Measurements from ENCODE around the gene ZNF45.

The ZNF45 gene

DNA sequence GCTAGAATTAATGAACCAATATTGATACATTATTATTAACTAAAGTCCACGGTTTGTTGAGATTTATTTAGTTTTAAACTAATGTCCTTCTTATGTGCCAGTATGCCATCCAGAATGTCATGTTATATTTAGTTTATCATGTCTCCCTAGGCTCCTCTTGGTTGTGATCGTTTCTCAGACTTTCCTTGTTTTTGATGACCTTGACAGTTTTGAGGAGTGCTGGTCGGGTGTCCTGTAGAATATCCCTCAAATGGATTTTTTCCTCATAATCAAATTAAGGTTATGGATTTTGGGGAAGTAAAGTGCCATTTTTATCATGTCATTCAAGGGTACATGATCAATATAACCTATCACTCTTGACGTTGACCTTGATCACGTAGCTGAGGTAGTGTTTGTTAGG lies 6.1 kb upstream of the ZNF45 start:
- no peak overlapping the region for H3K4me3 ChIP-seq (ENCODE audit: low read depth, low read length)
- H3K9me3 ChIP-seq (ENCODE audit: severe bottlenecking): peaks cover 3% of the 10 kb centered on the region
- no peaks in the 10 kb centered on the region for H3K36me3 ChIP-seq
- TF ChIP-seq, protein P1, sequence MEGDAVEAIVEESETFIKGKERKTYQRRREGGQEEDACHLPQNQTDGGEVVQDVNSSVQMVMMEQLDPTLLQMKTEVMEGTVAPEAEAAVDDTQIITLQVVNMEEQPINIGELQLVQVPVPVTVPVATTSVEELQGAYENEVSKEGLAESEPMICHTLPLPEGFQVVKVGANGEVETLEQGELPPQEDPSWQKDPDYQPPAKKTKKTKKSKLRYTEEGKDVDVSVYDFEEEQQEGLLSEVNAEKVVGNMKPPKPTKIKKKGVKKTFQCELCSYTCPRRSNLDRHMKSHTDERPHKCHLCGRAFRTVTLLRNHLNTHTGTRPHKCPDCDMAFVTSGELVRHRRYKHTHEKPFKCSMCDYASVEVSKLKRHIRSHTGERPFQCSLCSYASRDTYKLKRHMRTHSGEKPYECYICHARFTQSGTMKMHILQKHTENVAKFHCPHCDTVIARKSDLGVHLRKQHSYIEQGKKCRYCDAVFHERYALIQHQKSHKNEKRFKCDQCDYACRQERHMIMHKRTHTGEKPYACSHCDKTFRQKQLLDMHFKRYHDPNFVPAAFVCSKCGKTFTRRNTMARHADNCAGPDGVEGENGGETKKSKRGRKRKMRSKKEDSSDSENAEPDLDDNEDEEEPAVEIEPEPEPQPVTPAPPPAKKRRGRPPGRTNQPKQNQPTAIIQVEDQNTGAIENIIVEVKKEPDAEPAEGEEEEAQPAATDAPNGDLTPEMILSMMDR (IDR thresholded peaks at IDR 0.05; ENCODE audit: low read depth, low read length): no peak
- H3K27me3 ChIP-seq (ENCODE audit: insufficient read depth, low read depth, severe bottlenecking): no peaks in the 10 kb centered on the region
- no peak overlapping the region for H3K27ac ChIP-seq
- no peak for DNase-seq

DNA sequence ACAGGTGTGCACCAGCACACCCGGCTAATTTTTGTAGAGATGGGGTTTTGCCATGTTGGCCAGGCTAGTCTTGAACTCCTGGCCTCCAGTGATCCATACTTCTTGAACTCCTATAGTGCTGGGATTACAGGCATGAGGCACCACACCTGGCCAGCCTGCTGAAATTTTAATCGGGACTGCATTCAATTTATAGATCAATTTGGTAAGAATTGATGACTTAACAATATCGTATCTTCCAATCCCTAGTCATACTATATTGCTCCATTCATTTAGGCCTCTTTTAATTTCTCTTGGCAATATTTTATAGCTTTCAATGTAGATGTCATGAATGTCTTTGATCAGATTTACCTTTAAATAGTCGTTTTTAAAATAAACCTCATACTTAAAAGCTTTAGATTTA lies 5.6 kb upstream of the ZNF45 start:
- Histone ChIP-seq H3K4me3 (ENCODE audit: low read depth, low read length) (no peak overlapping the region), H3K36me3 (no peaks in the 10 kb centered on the region), H3K27me3 (ENCODE audit: insufficient read depth, low read depth, severe bottlenecking) (no peaks in the 10 kb centered on the region), H3K27ac (no peak overlapping the region), H3K9me3 (ENCODE audit: severe bottlenecking) (peaks cover 3% of the 10 kb centered on the region)
- DNase-seq: no peak
- TF ChIP-seq, protein P1 (IDR thresholded peaks at IDR 0.05; ENCODE audit: low read depth, low read length): no peak

DNA sequence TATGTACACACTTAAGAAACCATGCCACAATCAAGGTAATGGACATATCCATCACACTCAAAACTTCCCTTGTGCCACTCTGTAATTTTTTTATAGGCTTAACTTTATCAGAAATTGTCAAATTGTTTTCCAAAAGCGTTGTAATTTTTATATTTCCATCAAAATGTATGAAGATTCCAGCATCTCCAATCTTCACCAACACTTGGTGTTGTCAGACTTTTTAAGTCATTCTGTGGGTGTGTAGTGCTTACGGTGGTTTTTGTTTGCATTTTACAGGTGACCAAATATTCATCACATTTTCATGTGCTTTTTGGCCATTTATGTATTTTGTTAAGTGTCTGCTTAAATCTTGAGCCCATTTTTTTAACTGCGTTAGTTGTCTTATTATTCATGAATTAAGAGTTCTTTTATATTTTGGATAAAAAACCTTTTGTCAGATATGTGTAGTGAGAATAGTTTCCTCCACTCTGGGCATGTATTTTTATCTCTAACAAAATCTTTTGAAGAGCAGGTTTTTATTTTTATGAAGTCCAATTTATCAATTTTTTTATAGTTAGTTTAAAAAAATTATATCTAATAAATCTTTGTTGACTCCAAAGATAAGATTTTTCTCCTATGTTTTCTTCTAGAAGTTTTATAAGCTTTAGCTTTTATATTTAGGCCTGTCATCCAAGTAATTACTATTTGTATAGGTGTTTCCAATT lies 4.6 kb upstream of the ZNF45 start:
- no peak overlapping the region for H3K4me3 ChIP-seq (ENCODE audit: low read depth, low read length)
- H3K36me3 ChIP-seq: no peaks in the 10 kb centered on the region
- DNase-seq: no peak
- TF ChIP-seq, protein P1 (IDR thresholded peaks at IDR 0.05; ENCODE audit: low read depth, low read length): no peak
- peaks cover 3% of the 10 kb centered on the region for H3K9me3 ChIP-seq (ENCODE audit: severe bottlenecking)
- no peaks in the 10 kb centered on the region for H3K27me3 ChIP-seq (ENCODE audit: insufficient read depth, low read depth, severe bottlenecking)
- no peak overlapping the region for H3K27ac ChIP-seq

DNA sequence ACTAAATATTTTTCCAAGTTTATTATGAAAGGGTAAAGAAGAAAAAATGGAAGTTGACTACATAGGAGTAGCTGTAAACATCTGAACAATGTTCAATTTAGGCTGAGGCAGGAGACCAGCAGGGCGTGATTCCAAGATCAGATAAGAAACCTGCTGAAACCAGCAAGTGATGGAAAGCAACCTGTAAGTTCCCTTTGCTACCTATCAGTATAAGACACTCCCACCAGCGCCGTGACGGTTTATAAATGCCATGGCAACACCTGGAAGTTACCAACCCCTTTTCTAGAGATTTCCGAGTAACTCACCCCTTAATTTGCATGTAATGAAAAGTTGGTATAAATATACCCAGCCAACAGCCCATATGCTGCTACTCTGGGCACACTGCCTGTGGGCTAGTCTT lies 1.1 kb upstream of the ZNF45 start:
- Histone ChIP-seq H3K27me3 (ENCODE audit: insufficient read depth, low read depth, severe bottlenecking) (no peaks in the 10 kb centered on the region), H3K36me3 (peaks cover 22% of the 10 kb centered on the region), H3K27ac (no peak overlapping the region), H3K9me3 (ENCODE audit: severe bottlenecking) (peaks cover 3% of the 10 kb centered on the region), H3K4me3 (ENCODE audit: low read depth, low read length) (no peak overlapping the region)
- no peak for DNase-seq
- TF ChIP-seq, protein P1 (IDR thresholded peaks at IDR 0.05; ENCODE audit: low read depth, low read length): no peak

DNA sequence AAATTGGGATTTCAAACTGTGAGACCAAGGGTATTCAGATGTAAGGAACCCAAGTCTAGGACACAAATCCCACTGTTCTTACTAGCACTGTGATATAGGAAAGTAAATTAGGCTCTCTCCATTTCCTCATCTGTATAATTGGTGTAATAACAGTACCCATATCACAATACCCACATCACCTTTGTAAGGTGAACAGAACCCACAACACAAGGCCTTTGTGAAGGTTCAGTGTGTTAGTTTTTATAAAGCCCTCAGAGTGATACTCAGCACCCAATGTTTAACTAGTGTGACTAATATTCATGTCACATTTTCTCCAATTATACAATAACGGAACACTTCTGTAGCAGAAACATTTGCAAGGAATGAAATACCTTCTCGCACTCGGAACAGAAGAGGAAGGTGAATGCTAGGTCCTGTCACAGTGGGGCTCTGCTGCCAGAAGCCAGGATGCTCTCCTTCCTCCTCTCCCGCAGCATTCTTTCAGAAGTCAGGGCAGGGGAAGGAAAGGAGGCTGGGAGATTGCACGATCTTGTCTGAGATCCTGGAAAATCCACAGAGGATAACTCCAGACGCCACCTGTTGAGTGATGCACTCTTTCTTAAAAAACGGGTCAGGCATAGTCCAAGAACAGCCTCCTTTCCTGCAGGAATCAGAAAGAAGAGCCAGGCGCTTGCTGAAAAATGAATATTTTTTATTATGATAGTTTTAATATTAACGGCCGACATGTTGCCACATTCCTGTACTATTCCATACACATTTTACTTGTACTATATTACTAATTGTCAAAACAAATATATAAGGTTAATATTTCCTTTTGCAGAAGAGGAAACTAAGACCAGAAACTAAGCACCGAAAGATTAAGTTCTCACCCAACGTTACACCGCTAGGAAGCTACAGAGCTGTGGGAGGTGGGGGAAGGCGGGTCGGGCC lies 762 bp downstream of the ZNF45 start:
- Histone ChIP-seq H3K4me3 (ENCODE audit: low read depth, low read length) (peak overlapping the region; percentile 90), H3K9me3 (ENCODE audit: severe bottlenecking) (no peaks in the 10 kb centered on the region), H3K27me3 (ENCODE audit: insufficient read depth, low read depth, severe bottlenecking) (no peaks in the 10 kb centered on the region), H3K36me3 (peaks cover 40% of the 10 kb centered on the region), H3K27ac (peak overlapping the region; percentile 90)
- DNase-seq: no peak
- TF ChIP-seq, protein P1 (IDR thresholded peaks at IDR 0.05; ENCODE audit: low read depth, low read length): 0 out of 2 replicates have a peak, but pooled peaks have one; percentile 7

All from WERI-Rb-1 (cell line).